SK-N-SH treated with all-trans-retinoic acid at 6 μM for 48 hours (cell line): ENCODE results near the gene CACHD1.

Source experiments
- ATAC-seq: fragments of 200-7000 bp; cut with Tn5 transposase; 3 replicates; pipeline ENCODE4 v1.9.1; 2020; ENCODE audit warnings: mild to moderate bottlenecking, moderate library complexity
- ARNTL ChIP-seq: fragments of 450-650 bp; formaldehyde crosslinking; IDR thresholded peaks from 2 replicates; pipeline ENCODE4 v1.5.0; 2020; ENCODE audit warnings: low read depth, mild to moderate bottlenecking, moderate library complexity, borderline replicate concordance
- BACH2 ChIP-seq: fragments of 250-450 bp; sonication (Bioruptor Pico); IDR thresholded peaks from 2 replicates; pipeline ENCODE4 v1.9.0; 2021; ENCODE audit warnings: mild to moderate bottlenecking, borderline replicate concordance
- CSDC2 ChIP-seq: fragments of 250-450 bp; sonication (Bioruptor Pico); IDR thresholded peaks from 2 replicates; pipeline ENCODE4 v1.5.0; 2020; ENCODE audit warnings: mild to moderate bottlenecking, moderate library complexity
- ESRRG ChIP-seq: fragments of 250-450 bp; sonication (Bioruptor Pico); IDR thresholded peaks from 2 replicates; pipeline ENCODE4 v1.6.1; 2021; ENCODE audit warnings: mild to moderate bottlenecking
- GLIS3 ChIP-seq: fragments of 250-450 bp; sonication (Bioruptor Pico); IDR thresholded peaks from 2 replicates; pipeline ENCODE4 v1.5.0; 2020; ENCODE audit warnings: mild to moderate bottlenecking, moderate library complexity
- ISL1 ChIP-seq: fragments of 250-450 bp; sonication (Bioruptor Pico); IDR thresholded peaks from 2 replicates; pipeline ENCODE4 v2.1.2; 2022; ENCODE audit warnings: mild to moderate bottlenecking, moderate library complexity
- OSR1 ChIP-seq: fragments of 250-450 bp; sonication (Bioruptor Pico); IDR thresholded peaks from 2 replicates; pipeline ENCODE4 v1.8.0; 2022; ENCODE audit warnings: moderate library complexity, mild to moderate bottlenecking, inconsistent platforms
- PATZ1 ChIP-seq: fragments of 250-450 bp; sonication (Bioruptor Pico); IDR thresholded peaks from 2 replicates; pipeline ENCODE4 v1.8.0; 2020; ENCODE audit warnings: mild to moderate bottlenecking, moderate library complexity, borderline replicate concordance
- POU6F1 ChIP-seq: fragments of 250-450 bp; sonication (Bioruptor Pico); IDR thresholded peaks from 2 replicates; pipeline ENCODE4 v1.8.0; 2021; ENCODE audit warnings: low read depth, mild to moderate bottlenecking, moderate library complexity, borderline replicate concordance
- PPARA ChIP-seq: fragments of 250-450 bp; sonication (Bioruptor Pico); IDR thresholded peaks from 2 replicates; pipeline ENCODE4 v1.5.0; 2020; ENCODE audit warnings: mild to moderate bottlenecking, borderline replicate concordance
- RARB ChIP-seq: fragments of 250-450 bp; sonication (Bioruptor Pico); IDR thresholded peaks from 2 replicates; pipeline ENCODE4 v1.8.0; 2021; ENCODE audit warnings: mild to moderate bottlenecking, moderate library complexity
- SNAI2 ChIP-seq: fragments of 250-450 bp; sonication (Bioruptor Pico); IDR thresholded peaks from 2 replicates; pipeline ENCODE4 v1.5.0; 2020; ENCODE audit warnings: mild to moderate bottlenecking, moderate library complexity
- TCF4 ChIP-seq: fragments of 250-450 bp; sonication (Bioruptor Pico); IDR thresholded peaks from 2 replicates; pipeline ENCODE4 v1.8.0; 2021; ENCODE audit warnings: mild to moderate bottlenecking, moderate library complexity, borderline replicate concordance
- TOX ChIP-seq: fragments of 250-450 bp; sonication (Bioruptor Pico); IDR thresholded peaks from 2 replicates; pipeline ENCODE4 v1.8.0; 2021; ENCODE audit warnings: mild to moderate bottlenecking, moderate library complexity, borderline replicate concordance
- ZC3H10 ChIP-seq: fragments of 250-450 bp; sonication (Bioruptor Pico); IDR thresholded peaks from 2 replicates; pipeline ENCODE4 v1.5.1; 2021; ENCODE audit warnings: mild to moderate bottlenecking, moderate library complexity
- ZFP3 ChIP-seq: fragments of 250-450 bp; sonication (Bioruptor Pico); IDR thresholded peaks from 2 replicates; pipeline ENCODE4 v1.5.0; 2020; ENCODE audit warnings: mild to moderate bottlenecking, moderate library complexity
- ZFP30 ChIP-seq: fragments of 450-650 bp; formaldehyde crosslinking; IDR thresholded peaks from 2 replicates; pipeline ENCODE4 v1.5.0; 2022; ENCODE audit warnings: mild to moderate bottlenecking, moderate library complexity
- ZNF565 ChIP-seq: fragments of 450-650 bp; formaldehyde crosslinking; conservative IDR thresholded peaks from 2 replicates; pipeline ENCODE4 v1.5.0; 2020; ENCODE audit warnings: low read depth, mild to moderate bottlenecking, moderate library complexity
- ZNF70 ChIP-seq: fragments of 450-650 bp; formaldehyde crosslinking; IDR thresholded peaks from 2 replicates; pipeline ENCODE4 v1.5.0; 2020; ENCODE audit warnings: mild to moderate bottlenecking, moderate library complexity
- ZNF8 ChIP-seq: fragments of 450-650 bp; formaldehyde crosslinking; IDR thresholded peaks from 2 replicates; pipeline ENCODE4 v1.5.0; 2020; ENCODE audit warnings: mild to moderate bottlenecking, moderate library complexity
- TF ChIP-seq, protein P1 (sequence below): fragments of 250-450 bp; sonication (Bioruptor Pico); IDR thresholded peaks from 2 replicates; pipeline ENCODE4 v1.5.1; 2020; ENCODE audit warnings: low read depth, mild to moderate bottlenecking, moderate library complexity
- TF ChIP-seq, protein P2 (sequence below): fragments of 250-450 bp; sonication (Bioruptor Pico); IDR thresholded peaks from 2 replicates; pipeline ENCODE4 v1.5.0; 2020; ENCODE audit warnings: mild to moderate bottlenecking, moderate library complexity
- TF ChIP-seq, protein P3 (sequence below): fragments of 250-450 bp; sonication (Bioruptor Pico); IDR thresholded peaks from 2 replicates; pipeline ENCODE4 v1.5.1; 2021; ENCODE audit warnings: mild to moderate bottlenecking, moderate library complexity

The CACHD1 gene

GRCh38 chr1:64581135-64581842 lies 111.4 kb downstream of the CACHD1 start:
- ATAC-seq: no peak
- no peak for TF ChIP-seq PPARA (CRISPR knock-in tag)
- TF ChIP-seq, protein P1, sequence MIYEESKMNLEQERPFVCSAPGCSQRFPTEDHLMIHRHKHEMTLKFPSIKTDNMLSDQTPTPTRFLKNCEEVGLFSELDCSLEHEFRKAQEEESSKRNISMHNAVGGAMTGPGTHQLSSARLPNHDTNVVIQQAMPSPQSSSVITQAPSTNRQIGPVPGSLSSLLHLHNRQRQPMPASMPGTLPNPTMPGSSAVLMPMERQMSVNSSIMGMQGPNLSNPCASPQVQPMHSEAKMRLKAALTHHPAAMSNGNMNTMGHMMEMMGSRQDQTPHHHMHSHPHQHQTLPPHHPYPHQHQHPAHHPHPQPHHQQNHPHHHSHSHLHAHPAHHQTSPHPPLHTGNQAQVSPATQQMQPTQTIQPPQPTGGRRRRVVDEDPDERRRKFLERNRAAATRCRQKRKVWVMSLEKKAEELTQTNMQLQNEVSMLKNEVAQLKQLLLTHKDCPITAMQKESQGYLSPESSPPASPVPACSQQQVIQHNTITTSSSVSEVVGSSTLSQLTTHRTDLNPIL (CRISPR knock-in tag): no peak
- no peak for TF ChIP-seq ZNF70 (CRISPR knock-in tag)
- no peak for TF ChIP-seq ZC3H10 (CRISPR knock-in tag)
- no peak for TF ChIP-seq ESRRG (CRISPR knock-in tag)
- no peak for TF ChIP-seq PATZ1 (CRISPR knock-in tag)
- no peak for TF ChIP-seq OSR1 (CRISPR knock-in tag)
- no peak for TF ChIP-seq ZFP3 (CRISPR knock-in tag)
- no peak for TF ChIP-seq POU6F1 (CRISPR knock-in tag)
- no peak for TF ChIP-seq TOX (CRISPR knock-in tag)
- TF ChIP-seq, protein P2, sequence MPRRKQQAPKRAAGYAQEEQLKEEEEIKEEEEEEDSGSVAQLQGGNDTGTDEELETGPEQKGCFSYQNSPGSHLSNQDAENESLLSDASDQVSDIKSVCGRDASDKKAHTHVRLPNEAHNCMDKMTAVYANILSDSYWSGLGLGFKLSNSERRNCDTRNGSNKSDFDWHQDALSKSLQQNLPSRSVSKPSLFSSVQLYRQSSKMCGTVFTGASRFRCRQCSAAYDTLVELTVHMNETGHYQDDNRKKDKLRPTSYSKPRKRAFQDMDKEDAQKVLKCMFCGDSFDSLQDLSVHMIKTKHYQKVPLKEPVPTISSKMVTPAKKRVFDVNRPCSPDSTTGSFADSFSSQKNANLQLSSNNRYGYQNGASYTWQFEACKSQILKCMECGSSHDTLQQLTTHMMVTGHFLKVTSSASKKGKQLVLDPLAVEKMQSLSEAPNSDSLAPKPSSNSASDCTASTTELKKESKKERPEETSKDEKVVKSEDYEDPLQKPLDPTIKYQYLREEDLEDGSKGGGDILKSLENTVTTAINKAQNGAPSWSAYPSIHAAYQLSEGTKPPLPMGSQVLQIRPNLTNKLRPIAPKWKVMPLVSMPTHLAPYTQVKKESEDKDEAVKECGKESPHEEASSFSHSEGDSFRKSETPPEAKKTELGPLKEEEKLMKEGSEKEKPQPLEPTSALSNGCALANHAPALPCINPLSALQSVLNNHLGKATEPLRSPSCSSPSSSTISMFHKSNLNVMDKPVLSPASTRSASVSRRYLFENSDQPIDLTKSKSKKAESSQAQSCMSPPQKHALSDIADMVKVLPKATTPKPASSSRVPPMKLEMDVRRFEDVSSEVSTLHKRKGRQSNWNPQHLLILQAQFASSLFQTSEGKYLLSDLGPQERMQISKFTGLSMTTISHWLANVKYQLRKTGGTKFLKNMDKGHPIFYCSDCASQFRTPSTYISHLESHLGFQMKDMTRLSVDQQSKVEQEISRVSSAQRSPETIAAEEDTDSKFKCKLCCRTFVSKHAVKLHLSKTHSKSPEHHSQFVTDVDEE (CRISPR knock-in tag): no peak
- TF ChIP-seq ZNF8 (CRISPR knock-in tag): no peak
- TF ChIP-seq SNAI2 (CRISPR knock-in tag): no peak
- TF ChIP-seq, protein P3, sequence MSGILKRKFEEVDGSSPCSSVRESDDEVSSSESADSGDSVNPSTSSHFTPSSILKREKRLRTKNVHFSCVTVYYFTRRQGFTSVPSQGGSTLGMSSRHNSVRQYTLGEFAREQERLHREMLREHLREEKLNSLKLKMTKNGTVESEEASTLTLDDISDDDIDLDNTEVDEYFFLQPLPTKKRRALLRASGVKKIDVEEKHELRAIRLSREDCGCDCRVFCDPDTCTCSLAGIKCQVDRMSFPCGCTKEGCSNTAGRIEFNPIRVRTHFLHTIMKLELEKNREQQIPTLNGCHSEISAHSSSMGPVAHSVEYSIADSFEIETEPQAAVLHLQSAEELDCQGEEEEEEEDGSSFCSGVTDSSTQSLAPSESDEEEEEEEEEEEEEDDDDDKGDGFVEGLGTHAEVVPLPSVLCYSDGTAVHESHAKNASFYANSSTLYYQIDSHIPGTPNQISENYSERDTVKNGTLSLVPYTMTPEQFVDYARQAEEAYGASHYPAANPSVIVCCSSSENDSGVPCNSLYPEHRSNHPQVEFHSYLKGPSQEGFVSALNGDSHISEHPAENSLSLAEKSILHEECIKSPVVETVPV: no peak
- TF ChIP-seq ZNF565 (CRISPR knock-in tag): no peak
- TF ChIP-seq CSDC2: no peak
- TF ChIP-seq ISL1 (CRISPR knock-in tag): no peak
- TF ChIP-seq TCF4 (CRISPR knock-in tag): no peak
- TF ChIP-seq ARNTL (CRISPR knock-in tag): no peak
- no peak for TF ChIP-seq BACH2 (CRISPR knock-in tag)
- TF ChIP-seq, all 23 proteins: peak for 0

DNA sequence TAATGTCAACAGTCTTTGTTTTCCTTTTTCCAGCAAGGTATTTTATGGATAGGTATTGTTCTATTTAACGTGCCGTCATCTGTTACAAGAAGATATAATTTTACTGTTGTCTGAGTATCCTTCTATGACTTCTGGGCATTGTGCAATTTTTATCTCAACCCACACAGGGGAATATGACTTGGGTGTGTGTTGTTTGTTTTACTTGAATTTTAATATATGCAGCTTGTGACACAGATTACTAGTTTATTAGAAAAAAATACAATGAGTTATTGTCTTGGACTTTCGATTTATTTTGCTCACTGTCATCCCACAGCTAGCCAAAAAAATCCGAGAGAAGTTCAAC lies 111.9 kb downstream of the CACHD1 start:
- no peak for TF ChIP-seq ZFP30 (CRISPR knock-in tag)
- TF ChIP-seq ZFP3 (CRISPR knock-in tag): no peak
- no peak for TF ChIP-seq CSDC2
- no peak for TF ChIP-seq TCF4 (CRISPR knock-in tag)
- TF ChIP-seq GLIS3 (CRISPR knock-in tag): no peak
- no peak for TF ChIP-seq ZC3H10 (CRISPR knock-in tag)
- TF ChIP-seq POU6F1 (CRISPR knock-in tag): no peak
- TF ChIP-seq RARB (CRISPR knock-in tag): no peak
- no peak for TF ChIP-seq SNAI2 (CRISPR knock-in tag)
- no peak for TF ChIP-seq ARNTL (CRISPR knock-in tag)
- TF ChIP-seq ZNF565 (CRISPR knock-in tag): no peak
- TF ChIP-seq, protein P1 (CRISPR knock-in tag): no peak
- TF ChIP-seq, all 23 proteins: peak for 0
- ATAC-seq: no peak
